ENCODE measurements around the gene CPXCR1. TPM values are rescaled to one million over a fixed set of nuclear protein-coding genes. Genes with fewer than 3 reads are reported as not detected.
"Not testable (repeated sequence)": the region's sequence is repeated elsewhere in the genome, so short reads cannot be mapped to it uniquely, and the experiment has no call there.

Gene CPXCR1
- not detected in 2 replicates for polyA plus RNA-seq
- polyA minus RNA-seq = not detected in 2 replicates

DNA sequence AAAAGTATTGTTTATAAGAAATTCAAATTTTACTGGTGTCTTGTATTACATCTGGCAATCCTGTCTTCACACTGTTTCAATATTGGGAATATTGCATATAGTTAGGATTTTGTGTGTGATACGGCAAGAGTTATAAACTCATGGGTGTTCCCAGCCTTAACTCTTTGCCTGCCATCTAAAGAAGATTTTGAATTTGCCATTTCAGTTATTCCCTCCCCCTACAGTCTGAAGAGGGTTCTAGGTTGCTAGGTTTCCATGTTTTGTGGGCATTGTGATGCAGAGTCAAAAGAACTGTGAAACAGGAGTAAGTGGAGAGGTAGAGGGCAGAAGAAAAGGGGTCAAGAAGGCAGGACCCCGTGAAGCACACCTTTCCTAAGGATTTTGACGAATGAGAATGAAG is at the start of gene CPXCR1:
TSS of gene CPXCR1 (plus strand) at position 301 of the 400 bp plus-strand sequence. CDS start 6,190 bp downstream, outside the sequence.
- no peaks in the 10 kb centered on the region for H3K9me2 ChIP-seq (ENCODE audit: insufficient read depth, low read length)
- TF ChIP-seq TAF1 (IDR thresholded peaks at IDR 0.05; ENCODE audit: low read depth) = no peak
- TF ChIP-seq EZH2 (IDR thresholded peaks at IDR 0.05; ENCODE audit: borderline replicate concordance, insufficient read depth, low read length, poor library complexity, severe bottlenecking) = no peak
- TF ChIP-seq POLR2AphosphoS5 (IDR thresholded peaks at IDR 0.05) = no peak
- TF ChIP-seq MXI1 (conservative IDR thresholded peaks at IDR 0.05; ENCODE audit: poor library complexity, severe bottlenecking) = no peak
- no peak for TF ChIP-seq EP300 (conservative IDR thresholded peaks at IDR 0.05; ENCODE audit: poor library complexity, severe bottlenecking)
- no peak for TF ChIP-seq SMC3 (conservative IDR thresholded peaks at IDR 0.05; ENCODE audit: poor library complexity)
- TF ChIP-seq, protein P1, sequence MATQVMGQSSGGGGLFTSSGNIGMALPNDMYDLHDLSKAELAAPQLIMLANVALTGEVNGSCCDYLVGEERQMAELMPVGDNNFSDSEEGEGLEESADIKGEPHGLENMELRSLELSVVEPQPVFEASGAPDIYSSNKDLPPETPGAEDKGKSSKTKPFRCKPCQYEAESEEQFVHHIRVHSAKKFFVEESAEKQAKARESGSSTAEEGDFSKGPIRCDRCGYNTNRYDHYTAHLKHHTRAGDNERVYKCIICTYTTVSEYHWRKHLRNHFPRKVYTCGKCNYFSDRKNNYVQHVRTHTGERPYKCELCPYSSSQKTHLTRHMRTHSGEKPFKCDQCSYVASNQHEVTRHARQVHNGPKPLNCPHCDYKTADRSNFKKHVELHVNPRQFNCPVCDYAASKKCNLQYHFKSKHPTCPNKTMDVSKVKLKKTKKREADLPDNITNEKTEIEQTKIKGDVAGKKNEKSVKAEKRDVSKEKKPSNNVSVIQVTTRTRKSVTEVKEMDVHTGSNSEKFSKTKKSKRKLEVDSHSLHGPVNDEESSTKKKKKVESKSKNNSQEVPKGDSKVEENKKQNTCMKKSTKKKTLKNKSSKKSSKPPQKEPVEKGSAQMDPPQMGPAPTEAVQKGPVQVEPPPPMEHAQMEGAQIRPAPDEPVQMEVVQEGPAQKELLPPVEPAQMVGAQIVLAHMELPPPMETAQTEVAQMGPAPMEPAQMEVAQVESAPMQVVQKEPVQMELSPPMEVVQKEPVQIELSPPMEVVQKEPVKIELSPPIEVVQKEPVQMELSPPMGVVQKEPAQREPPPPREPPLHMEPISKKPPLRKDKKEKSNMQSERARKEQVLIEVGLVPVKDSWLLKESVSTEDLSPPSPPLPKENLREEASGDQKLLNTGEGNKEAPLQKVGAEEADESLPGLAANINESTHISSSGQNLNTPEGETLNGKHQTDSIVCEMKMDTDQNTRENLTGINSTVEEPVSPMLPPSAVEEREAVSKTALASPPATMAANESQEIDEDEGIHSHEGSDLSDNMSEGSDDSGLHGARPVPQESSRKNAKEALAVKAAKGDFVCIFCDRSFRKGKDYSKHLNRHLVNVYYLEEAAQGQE (IDR thresholded peaks at IDR 0.05; ENCODE audit: borderline replicate concordance) = no peak
- TF ChIP-seq, protein P2, sequence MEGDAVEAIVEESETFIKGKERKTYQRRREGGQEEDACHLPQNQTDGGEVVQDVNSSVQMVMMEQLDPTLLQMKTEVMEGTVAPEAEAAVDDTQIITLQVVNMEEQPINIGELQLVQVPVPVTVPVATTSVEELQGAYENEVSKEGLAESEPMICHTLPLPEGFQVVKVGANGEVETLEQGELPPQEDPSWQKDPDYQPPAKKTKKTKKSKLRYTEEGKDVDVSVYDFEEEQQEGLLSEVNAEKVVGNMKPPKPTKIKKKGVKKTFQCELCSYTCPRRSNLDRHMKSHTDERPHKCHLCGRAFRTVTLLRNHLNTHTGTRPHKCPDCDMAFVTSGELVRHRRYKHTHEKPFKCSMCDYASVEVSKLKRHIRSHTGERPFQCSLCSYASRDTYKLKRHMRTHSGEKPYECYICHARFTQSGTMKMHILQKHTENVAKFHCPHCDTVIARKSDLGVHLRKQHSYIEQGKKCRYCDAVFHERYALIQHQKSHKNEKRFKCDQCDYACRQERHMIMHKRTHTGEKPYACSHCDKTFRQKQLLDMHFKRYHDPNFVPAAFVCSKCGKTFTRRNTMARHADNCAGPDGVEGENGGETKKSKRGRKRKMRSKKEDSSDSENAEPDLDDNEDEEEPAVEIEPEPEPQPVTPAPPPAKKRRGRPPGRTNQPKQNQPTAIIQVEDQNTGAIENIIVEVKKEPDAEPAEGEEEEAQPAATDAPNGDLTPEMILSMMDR (IDR thresholded peaks at IDR 0.05; ENCODE audit: poor library complexity, severe bottlenecking) = no peak
- no peak for TF ChIP-seq RAD21 (conservative IDR thresholded peaks at IDR 0.05)
- H3K9ac ChIP-seq (ENCODE audit: low read length) = no peak within 1 kb of the TSS
- no peaks in the 10 kb centered on the region for H3K27me3 ChIP-seq (ENCODE audit: insufficient read depth, low read depth, low read length)
- no peaks in the 10 kb centered on the region for H3K9me3 ChIP-seq (ENCODE audit: low read length)
- H3K36me3 ChIP-seq (ENCODE audit: insufficient read depth, low read length) = no peaks in the 10 kb centered on the region
- no peaks in the 10 kb centered on the region for H3K79me2 ChIP-seq (replicated peaks; ENCODE audit: insufficient read depth, low read length)
- H3K4me2 ChIP-seq (ENCODE audit: low read length) = no peak within 1 kb of the TSS
- H2AFZ ChIP-seq (ENCODE audit: low read depth, low read length) = no peak within 1 kb of the TSS
- no peak within 1 kb of the TSS for H3K27ac ChIP-seq (ENCODE audit: low read length)
- no peak within 1 kb of the TSS for H3K4me3 ChIP-seq (ENCODE audit: low read length)
- H3F3A ChIP-seq (ENCODE audit: insufficient read depth, low read length, poor library complexity, severe bottlenecking) = no peaks in the 10 kb centered on the region
- H4K20me1 ChIP-seq (ENCODE audit: insufficient read depth) = no peaks in the 10 kb centered on the region

DNA sequence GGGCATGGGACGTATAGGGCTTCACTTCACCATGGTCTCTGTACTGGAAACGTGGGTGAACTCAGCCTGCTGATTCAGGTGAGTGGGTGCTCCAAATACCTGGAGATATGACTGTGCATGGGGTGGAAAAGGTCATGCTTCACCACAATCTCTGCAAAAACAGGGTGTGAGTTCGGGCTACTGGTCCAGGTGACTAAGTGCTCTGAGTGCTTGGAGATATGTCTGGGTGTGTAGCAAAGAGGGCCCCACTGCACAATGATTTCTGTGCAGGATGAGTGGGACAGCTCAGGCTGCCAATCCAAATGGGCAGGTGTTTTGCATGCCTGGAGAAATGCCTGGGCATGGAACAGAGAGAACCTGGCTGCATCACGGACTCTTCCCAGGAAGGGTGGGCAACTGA is 11.2 kb upstream of the CPXCR1 start:
- H3K27me3 ChIP-seq (ENCODE audit: insufficient read depth, low read depth, low read length) = no peaks in the 10 kb centered on the region
- no peaks in the 10 kb centered on the region for H4K20me1 ChIP-seq (ENCODE audit: insufficient read depth)
- no peak overlapping the region for H3K9ac ChIP-seq (ENCODE audit: low read length)
- no peaks in the 10 kb centered on the region for H3F3A ChIP-seq (ENCODE audit: insufficient read depth, low read length, poor library complexity, severe bottlenecking)
- H3K4me3 ChIP-seq (ENCODE audit: low read length) = no peak overlapping the region
- no peak overlapping the region for H3K27ac ChIP-seq (ENCODE audit: low read length)
- no peak overlapping the region for H3K4me2 ChIP-seq (ENCODE audit: low read length)
- H3K9me3 ChIP-seq (ENCODE audit: low read length) = no peaks in the 10 kb centered on the region
- TF ChIP-seq MXI1 (conservative IDR thresholded peaks at IDR 0.05; ENCODE audit: poor library complexity, severe bottlenecking) = no peak
- TF ChIP-seq, protein P2 (IDR thresholded peaks at IDR 0.05; ENCODE audit: poor library complexity, severe bottlenecking) = no peak
- TF ChIP-seq RAD21 (conservative IDR thresholded peaks at IDR 0.05) = no peak
- no peak for TF ChIP-seq POLR2AphosphoS5 (IDR thresholded peaks at IDR 0.05)
- TF ChIP-seq SMC3 (conservative IDR thresholded peaks at IDR 0.05; ENCODE audit: poor library complexity) = no peak
- TF ChIP-seq EP300 (conservative IDR thresholded peaks at IDR 0.05; ENCODE audit: poor library complexity, severe bottlenecking) = no peak
- no peak for TF ChIP-seq TAF1 (IDR thresholded peaks at IDR 0.05; ENCODE audit: low read depth)
- TF ChIP-seq EZH2 (IDR thresholded peaks at IDR 0.05; ENCODE audit: borderline replicate concordance, insufficient read depth, low read length, poor library complexity, severe bottlenecking) = no peak
- TF ChIP-seq, protein P1 (IDR thresholded peaks at IDR 0.05; ENCODE audit: borderline replicate concordance) = no peak
- no peak overlapping the region for H2AFZ ChIP-seq (ENCODE audit: low read depth, low read length)
- H3K79me2 ChIP-seq (replicated peaks; ENCODE audit: insufficient read depth, low read length) = no peaks in the 10 kb centered on the region
- H3K36me3 ChIP-seq (ENCODE audit: insufficient read depth, low read length) = no peaks in the 10 kb centered on the region
- no peaks in the 10 kb centered on the region for H3K9me2 ChIP-seq (ENCODE audit: insufficient read depth, low read length)

DNA sequence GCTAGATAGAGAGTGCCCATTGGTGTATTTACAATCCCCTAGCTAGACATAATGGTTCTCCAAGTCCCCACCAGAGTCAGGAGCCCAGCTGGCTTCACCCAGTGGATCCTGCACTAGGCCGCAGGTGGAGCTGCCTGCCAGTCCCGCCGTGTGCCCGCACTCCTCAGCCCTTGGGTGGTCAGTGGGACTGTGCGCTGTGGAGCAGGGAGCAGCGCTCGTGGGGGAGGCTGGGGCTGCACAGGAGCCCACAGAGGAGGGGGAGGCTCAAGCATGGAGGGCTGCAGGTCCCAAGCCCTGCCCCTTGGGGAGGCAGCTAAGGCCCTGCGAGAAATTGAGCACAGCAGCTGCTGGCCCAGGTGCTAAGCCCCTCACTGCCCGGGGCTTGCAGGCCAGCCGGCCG is 810 bp upstream of the CPXCR1 start:
- H3K36me3 ChIP-seq (ENCODE audit: insufficient read depth, low read length); H3K9ac ChIP-seq (ENCODE audit: low read length); H3F3A ChIP-seq (ENCODE audit: insufficient read depth, low read length, poor library complexity, severe bottlenecking); H3K9me2 ChIP-seq (ENCODE audit: insufficient read depth, low read length); H3K4me2 ChIP-seq (ENCODE audit: low read length); H2AFZ ChIP-seq (ENCODE audit: low read depth, low read length); H3K4me3 ChIP-seq (ENCODE audit: low read length); H3K9me3 ChIP-seq (ENCODE audit: low read length); H3K79me2 ChIP-seq (replicated peaks; ENCODE audit: insufficient read depth, low read length); H4K20me1 ChIP-seq (ENCODE audit: insufficient read depth); H3K27me3 ChIP-seq (ENCODE audit: insufficient read depth, low read depth, low read length); H3K27ac ChIP-seq (ENCODE audit: low read length): not testable (repeated sequence)
